T-helper 1 cell (primary cell): Measurements from ENCODE around the gene SMIM30.
"Not testable (repeated sequence)": the region's sequence is repeated elsewhere in the genome, so short reads cannot be mapped to it uniquely, and the experiment has no call there.

Experiments
- DNase-seq, 5 donors: peaks; one replicate each; pipeline ENCODE4 v3.0.0-alpha.2; 2012 to 2020
- total RNA-seq, 4 donors: gene quantifications; one replicate each; lab custom pipeline; 2026; lab: John Stamatoyannopoulos, UW

SMIM30 gene, protein sequence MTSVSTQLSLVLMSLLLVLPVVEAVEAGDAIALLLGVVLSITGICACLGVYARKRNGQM
- 4.1 to 8.2 (median 5.7) reads per million in 4 donors for total RNA-seq

DNA sequence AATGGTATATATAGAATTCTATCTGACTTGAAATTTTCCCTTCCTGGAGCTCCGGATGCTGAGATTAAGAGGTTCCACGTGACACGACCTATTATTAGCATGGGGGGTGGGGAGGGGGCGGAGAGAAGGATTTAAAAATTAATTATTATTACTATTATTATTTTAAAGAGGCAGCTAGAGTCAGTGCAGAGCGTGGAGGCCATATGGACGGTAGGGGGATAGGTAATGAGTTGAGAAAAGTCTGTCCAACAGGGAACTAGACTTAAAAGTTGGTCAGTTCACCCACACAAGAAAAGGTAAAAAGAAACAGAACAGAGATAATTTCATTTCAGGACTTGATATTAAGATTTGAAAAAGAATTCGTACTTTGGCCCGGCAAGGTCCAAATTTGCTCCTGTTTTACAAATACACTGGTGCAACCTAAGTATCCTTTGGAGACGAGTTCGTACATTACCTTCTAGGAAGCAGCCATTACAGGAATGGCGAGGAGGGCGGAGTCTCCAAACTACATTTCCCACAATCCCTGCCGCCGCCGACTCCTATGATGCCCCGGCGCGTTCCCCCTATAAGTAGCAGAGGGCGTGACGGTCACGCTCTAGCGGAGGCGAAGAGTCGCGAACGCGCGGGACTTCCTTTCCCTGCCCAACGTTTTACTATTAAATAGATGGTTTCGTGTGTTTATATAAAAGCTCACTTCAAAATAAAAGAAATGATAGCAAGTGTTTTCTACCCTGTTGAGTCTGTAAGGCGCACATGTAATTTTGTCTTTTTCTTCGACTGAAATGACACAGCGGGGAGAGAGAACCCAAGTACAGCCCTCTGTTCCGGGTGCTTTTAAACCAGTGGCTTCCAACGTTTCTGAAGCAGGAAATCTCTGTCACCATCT, at the start of gene SMIM30:
TSS of gene SMIM30 (minus strand) at position 481 of the 886 bp plus-strand sequence. CDS start 976 bp downstream, outside the sequence.
- peak; percentile 69 to 92 (median 82) for DNase-seq

DNA sequence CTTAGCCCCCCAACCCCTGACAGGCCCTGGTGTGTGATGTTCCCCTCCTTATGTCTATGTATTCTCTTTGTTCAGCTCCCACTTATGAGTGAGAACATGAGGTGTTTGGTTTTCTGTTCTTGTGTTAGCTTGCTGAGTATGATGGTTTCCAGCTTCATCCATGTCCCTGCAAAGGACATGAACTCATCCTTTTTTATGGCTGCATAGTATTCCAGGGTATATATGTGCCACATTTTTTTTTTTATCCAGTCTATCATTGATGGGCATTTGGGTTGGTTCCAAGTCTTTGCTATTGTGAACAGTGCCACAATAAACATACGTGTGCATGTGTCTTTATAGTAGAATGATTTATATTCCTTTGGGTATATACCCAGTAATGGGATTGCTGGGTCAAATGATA, 47.8 kb upstream of the SMIM30 start:
- not testable (repeated sequence) for DNase-seq

DNA sequence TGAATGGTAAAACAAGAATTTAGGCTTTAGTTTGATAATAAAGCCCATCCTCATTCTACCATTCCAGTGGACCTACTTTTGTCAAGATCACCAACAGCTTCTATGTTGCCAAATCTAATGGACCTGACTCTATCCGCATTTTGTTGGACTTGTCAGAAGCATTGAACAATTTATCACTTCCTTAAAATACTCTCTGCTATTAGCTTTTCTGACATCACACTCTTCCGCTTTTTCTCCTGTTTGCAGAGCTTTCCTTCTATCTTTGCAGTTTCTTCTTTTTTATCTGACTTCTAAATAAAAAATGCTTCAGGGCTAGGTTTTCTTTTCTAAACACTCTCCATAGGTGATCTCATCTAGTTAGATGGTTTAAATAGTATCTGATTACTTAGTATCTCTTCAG, 42.7 kb upstream of the SMIM30 start:
- no peak for DNase-seq

DNA sequence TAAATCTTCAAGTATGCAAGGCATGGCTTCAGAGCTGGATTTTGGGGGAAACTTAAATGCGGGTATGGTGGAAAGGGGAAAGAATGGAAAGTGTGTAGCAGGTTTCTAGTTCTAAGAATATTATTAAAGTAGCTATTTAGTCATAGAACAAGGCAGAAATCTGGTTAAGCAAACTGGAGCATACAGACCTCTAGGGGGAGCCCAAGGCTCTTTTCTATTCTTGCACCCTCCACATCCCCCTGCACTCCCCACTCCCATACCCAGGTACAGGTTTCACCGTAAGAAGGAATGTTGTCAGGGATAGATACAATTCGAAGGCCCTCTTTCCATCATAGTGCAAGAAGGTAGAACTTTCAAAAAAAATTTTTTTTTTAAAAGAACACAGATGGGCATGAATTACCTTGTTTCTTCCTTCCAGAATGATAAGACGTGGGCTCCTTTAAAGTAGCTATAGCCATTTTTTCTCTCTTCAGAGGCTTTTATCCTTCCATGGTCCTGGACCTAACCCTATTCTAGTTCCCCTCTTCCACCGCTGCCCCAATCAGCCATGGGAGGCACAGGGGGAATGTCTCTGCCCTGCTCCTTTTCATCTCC, 41.5 kb upstream of the SMIM30 start:
- peak in 1 of 5 donors; percentile 23 for DNase-seq

DNA sequence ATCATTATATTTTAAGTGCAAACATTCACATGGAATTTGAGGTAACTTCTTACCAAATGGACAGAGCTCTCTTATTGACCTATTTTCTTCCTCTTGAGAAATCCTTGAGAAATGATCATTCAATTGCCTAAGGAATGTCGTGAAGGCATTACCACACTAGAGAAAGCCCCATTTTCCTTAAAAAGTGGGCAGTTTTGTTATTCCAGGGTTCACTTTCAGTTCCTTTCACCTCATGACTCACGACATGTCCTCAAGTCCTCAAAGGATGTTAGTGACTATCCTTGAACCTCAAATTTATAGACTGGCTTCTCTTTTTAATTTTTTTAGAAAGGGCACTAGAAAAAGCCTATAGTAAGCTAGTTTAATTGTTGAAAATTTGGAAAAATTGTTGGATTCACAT, 40.4 kb upstream of the SMIM30 start:
- DNase-seq = no peak

DNA sequence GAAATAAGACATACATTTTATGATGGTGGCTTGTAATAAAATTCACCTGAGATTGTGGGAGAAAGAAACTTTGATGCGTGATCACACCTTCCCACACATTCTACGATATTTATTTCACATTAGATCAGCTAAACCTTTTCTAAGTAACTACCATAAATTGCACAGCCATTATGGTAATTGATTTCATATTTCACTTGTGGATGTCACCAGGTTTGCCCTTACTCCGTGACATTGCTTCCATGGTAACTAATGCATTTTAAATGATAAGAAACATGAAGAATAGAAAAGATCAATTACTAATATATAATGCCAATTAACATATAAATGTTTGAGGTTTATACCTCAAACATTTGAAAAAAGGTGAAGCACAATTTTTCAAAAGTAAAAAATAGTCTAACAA, 35.8 kb upstream of the SMIM30 start:
- DNase-seq = no peak

DNA sequence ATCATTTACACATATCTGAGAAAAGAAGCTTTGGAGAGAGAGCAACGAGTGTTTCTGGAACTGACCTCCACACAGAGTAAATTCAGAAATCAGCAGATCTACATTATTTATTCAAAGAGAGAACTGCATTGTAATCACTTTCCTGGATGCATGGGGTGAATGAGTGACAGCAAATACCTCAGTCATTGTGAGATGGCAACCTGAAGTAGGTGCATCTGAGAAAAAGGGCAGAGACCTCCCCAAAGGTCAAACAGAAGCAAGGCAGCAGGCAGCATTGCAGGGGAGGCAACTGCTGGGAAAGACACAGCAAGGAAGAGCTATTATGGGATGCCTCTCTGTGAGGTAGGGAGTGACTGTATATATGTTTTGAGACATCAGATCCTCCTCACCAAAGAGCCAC, 26.5 kb upstream of the SMIM30 start:
- DNase-seq = no peak

DNA sequence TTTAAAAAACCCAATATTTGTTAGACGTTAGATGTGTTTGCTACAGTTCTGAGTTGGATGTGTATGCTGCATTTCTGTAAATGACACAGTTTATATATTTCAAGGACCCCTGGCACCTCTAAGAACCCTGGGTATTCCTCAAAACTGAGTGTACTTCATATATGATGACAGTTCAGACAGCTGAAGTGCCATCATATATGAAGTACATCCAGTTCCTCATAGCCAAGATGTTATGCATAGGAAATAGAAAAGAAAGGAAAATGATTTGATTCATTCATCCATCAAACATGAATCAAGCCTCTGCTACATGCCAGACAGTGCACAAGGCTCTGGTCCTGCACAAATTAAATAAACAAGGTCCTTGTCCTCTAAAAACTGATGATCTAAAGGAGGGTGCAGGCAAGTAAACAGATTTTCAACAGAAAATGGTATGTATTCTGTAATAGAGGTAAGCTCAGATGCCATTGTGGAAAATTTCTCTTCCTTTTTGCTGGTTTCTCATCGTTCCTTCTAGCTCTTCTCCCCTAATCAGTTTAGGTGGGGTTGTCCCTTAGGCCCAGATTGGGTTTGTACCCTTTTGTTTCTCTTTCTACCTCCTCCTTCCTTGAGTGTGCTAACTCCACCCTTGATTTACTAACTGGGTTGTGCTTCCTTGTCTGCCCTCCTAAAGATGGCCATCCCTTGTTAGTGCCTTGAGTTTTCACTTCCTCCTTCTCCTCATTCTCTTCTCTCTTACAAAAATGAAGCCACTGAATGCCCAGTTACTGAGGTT, 25.3 kb upstream of the SMIM30 start:
- no peak for DNase-seq

DNA sequence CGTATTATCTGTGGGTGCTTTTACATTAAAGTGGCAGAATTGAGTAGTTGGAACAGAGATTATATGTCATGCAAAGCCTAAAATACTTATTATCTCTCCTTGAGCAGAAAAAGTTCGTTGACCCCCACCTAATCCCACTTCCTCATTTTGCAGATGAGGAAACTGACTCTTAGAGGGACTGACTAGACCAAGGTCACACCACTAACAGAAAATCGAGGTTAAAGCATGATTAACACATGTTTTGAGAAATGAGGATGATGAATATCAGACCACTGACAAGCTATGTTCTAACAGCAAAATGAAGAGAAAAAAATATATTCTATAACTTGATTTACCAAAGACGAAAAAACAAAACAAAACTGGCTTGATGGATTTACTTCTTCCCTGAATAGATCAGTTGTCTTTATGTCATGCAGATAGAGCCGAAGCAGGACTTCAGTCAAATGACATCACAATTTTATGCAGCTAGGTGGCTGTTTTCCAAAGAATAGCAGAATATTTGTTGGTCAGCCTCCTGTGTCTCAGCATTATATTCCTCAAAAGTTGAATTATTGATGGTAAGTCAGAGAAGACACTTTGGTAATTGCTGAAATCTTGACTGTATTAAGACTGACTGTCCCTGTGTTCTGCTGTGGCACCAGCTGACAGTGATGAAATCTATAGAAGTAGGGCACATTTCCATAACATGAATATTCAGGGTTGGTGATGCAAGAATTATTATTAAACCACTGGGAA, 24.2 kb upstream of the SMIM30 start:
- DNase-seq = no peak

DNA sequence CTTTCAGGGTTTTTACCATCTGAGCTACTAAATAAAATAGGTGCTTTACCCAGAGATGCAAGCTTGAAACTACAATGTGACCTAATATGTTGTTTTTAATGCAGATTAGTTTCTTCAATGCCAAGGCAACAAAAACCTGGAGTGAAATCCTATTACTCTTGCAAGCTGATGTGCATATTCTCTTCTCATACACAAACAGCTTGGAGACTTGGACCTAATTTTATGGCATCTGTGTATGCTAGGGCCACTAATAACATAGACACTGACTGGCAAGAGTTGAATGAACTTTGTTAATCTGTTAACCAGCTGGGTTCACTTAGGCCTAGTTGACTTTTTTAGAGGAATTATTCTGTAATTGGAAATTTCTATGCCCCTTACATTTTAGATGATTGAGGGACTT, 23.4 kb upstream of the SMIM30 start:
- DNase-seq = no peak

DNA sequence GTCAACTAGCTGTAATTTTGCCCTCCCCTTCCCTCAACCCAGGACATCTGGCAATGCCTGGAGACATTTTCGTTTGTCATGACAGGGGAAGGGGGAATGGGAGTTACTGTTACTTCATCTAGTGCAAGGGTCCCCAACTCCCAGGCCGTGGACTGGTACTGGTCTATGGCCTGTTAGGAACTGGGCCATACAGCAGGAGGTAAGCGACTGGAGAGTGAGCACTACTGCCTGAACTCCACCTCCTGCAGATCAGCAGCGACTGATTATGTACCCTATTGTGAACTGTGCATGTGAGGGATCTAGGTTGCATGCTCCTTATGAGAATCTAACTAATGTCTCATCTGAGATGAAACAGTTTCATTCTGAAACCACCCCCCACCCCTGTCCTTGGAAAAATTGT, 22.6 kb upstream of the SMIM30 start:
- DNase-seq = no peak

DNA sequence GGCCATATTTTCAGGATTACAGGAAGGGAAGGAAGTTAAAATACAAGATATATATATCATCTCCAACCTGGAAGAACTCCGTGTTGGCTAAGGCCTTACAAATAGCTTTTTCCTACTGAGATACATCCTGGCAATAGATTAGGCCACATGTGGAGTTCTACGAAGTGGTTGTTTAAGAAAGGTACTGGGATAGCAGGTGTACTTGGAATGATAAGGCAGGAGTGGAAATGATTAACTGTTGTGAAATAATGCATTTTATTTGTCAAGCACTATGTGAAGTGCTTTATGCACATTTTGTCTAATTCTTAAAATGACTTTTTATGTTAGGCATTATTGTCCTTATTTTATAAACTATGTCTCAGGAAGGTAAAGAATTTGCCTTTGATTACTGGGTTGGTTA, 18.9 kb upstream of the SMIM30 start:
- DNase-seq = no peak

DNA sequence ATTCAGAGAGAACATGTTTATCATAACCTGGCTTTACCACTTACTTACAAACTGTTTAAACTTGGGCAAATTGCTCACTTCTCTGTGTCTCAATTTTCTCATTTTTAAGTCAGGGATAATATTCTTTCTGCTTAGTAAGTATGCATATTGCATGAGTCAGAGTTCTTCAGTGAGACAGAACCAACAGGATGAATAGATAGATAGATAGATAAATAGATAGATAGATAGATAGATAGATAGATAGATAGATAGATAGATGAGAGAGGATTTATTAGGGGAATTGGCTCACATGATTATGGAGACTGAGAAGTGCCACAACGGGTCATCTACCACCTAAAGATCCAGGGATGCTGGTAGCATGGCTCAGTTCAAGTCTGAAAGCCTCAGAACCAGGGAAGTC, 15.7 kb upstream of the SMIM30 start:
- no peak for DNase-seq

DNA sequence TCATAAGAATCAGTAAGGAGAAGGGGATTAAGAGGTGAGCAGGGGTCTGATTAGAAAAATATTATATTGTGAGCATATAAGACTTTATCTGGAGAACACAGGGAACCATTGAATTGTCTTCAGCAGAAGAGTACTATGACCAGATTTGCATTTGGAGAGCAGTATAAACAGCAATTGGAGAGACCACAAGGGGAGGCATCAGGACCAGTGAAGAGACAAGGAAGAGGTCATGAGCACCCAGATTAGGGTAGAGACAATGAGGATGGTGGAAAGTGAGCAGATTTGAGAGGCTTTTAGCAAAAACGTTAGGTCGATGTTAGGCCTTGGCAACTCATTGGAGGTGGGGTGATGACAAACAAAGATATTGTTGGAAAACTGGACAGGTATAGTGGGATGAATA, 13.0 kb upstream of the SMIM30 start:
- DNase-seq = no peak

DNA sequence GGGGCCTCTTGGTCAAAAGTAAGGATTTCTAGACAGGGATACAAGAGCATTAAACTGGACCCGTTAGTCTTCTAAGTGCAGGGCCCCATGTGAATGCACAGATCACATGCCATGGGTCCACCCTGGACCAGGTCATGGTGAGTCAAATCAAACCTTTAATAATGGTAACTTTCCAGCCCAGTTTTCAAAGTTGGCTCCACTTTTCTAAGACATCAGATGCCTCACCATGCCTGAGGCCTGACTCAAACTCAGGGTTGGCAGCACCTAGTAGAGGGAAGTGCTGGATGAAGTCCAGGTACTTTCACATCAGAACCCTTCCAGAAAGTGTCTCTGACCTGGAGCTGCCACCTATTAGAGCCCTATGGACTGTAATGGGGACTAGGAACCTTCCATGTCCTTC, 9.7 kb upstream of the SMIM30 start:
- no peak for DNase-seq

DNA sequence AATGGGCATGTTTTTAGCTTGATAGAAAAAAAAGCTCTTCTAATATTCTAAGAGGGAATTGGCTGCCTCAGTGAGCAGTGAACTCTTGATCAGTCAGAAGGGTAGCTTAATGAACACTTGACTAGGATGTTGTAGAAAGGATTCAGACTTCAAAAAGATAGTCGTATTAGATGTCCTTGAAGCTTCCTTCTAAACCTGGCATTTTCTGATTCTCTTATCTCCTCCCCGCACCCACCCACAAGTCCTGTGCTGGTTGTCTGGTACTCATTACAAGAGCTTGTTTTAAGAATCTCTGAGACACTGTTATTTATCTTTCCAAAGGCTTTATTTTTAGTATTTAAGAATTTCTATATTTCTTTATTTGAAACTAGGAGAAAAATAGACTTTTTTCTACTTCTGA, 7.4 kb upstream of the SMIM30 start:
- no peak for DNase-seq

DNA sequence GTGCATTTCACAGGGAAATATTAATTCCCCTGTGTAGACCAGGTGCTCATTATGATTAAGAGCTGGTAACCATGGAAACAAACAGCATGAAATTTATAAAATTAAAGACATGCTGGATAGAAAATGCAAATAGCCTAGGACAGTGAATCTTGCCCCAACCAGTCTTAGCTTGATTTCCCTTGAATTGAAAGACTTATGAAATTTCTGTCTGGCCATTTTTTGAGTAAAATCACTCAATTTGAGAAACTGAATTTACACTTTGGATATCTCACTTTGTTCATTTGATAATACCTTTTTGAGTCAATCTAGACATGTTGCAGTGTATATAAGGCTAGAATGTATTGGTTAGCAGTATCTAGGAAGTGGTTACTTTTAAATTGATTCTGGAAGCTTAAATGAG, 4.4 kb upstream of the SMIM30 start:
- peak in 1 of 5 donors; percentile 64 for DNase-seq

DNA sequence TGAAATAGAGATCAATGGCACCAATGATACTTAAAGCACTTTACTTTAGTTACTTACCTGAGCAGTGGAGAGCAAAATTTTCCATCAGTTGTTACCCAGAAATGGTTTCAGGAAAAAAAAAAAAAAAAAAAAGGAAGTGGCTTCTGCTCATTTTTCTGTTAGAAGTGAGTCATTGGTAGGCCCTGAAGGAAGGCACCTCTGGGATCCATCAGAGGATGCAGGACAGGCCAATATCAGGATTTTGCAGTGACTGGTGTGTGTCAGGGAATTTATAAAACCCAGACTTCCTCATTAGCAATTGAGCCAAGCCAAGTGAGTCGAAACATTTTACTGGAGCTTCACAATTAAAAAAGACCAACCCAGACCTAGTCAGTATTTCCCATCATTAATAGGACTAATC, 2.3 kb upstream of the SMIM30 start:
- no peak for DNase-seq

DNA sequence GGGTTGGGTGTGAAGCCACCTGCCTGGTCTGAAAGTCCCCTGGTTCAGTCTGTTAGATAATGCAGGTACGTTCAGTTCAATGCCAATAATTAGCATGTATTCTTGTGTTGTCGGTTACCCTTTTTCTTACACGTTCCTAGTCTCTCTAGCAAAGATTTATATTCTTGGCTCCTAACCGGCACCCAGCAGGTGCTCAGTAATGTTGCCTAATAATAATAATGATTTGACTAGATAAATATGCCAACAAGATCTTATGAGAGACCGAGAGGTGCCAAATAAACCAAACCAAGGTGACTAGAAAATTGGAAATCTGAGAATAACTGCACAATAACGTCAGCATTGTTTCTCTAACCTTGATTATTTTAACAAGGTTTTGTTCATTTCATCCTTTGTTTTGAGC, 1.1 kb upstream of the SMIM30 start:
- no peak for DNase-seq

DNA sequence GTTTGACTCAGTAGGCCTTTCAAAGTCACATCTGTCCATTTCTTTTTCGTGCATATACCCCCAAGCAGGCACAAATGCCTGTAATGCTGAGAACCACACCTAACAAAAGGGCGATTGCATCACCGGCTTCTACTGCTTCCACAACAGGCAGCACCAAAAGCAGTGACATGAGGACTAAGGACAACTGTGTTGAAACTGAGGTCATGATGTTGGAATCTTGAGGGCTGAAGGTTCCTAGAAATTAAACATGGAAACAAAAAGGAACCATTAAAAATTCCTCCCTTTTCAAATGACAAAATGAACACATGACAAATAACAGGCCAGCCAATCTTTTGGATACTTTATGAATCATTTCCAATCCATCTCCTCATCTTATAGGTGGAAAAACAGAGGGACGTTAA, 980 bp downstream of the SMIM30 start:
- DNase-seq = peak in 1 of 5 donors; percentile 59

DNA sequence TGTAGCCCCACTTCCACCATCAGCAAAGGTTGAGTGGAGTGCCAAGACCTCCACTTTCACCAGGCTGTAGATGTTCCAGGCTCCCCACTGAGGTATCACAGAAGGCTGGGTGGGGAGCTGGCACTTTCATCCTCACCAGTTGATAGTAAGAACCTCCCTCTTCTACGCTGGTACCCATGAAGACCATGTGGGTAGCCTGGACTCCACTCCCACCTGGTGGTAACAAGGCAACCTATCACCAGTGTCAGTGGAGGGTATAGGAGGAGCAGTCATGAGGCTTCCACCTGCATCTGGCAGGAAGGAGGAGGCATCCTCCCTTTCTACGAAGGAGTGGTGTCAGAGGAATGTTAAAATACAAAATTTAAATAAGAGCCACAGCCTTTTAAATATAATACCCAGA, 4.4 kb downstream of the SMIM30 start:
- DNase-seq = peak in 1 of 5 donors; percentile 15

DNA sequence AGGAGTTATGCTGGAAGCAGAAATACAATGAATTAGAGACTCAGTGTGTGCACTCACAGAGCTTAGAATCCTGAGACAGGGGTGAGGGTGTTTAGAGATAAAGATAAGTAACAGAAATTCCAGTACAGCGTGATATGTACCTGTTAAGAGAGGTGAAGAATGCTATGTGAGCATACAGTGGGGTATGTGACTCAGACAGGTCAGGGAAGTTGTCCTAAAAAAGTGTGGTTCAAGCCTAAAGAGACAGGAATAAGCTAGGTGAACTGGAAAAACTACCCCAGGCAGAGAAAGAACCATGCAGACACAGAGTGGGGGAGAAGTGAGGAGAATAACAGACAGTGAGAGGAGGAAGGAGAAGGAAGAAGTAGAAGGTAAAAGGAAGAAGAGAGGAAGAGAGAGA, 8.6 kb downstream of the SMIM30 start:
- DNase-seq = no peak

DNA sequence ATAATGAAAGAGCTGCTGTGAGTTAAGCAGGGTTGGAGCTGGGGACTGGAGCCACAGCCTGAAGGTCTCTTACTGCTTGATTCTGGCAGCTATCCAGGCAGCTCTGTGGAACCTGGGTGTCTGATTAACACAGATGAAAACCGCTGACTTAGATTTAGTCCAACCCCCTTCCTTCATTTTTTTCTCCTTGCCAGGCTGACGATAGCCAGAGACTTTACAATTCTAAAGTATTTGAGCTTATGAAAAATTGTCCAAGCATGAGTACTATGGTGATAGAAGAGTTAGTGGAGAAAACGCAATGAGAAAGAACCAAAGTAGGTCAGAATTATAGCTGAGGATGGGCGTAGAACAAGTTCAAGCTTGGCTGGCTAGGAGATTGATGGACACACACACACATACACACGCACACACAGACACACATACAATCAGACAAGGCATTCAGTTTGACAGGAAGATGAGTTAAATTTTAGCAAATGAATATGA, 18.2 kb downstream of the SMIM30 start:
- DNase-seq = no peak
